Erythroblast (primary cell): Measurements from ENCODE around the gene KLF7.

Source experiments
- GATA1 ChIP-seq: IDR thresholded peaks from 2 replicates; pipeline ENCODE4 v1.6.1; 2011; ENCODE audit warnings: low read depth, mild to moderate bottlenecking, control low read depth, low read length, moderate library complexity
- POLR2A ChIP-seq: IDR thresholded peaks from 2 replicates; pipeline ENCODE4 v1.6.1; 2011; ENCODE audit warnings: mild to moderate bottlenecking, low read length

- TF ChIP-seq POLR2A: no peak
- no peak for TF ChIP-seq GATA1
Observed at GRCh38 chr2:207061181-207061580, 104.6 kb downstream of the KLF7 start.
